ENCODE measurements around the gene SKIC3. TPM values are rescaled to one million over a fixed set of nuclear protein-coding genes. Genes with fewer than 3 reads are reported as not detected.

The SKIC3 gene
- total RNA-seq, 1 donor = 177 TPM

DNA sequence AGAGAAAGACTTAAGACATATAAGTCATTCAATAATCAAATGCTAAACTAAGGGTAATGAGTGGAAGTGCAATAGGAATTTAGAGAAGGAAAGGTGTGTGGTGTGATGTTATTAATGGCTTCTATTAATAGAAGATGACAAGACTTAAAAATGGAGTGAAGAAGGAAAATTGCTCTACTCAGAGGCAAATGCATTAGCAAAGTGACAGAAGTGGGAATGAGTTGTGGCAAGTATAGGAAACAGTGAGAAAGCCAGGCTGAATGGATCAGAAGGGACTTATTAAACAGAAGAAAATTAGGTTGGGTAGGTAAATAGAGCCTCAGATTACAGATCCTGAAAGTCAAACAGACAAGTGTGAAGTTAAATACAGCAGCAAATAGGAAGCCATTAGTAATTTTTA lies 5.7 kb downstream of the SKIC3 start:
- peaks cover 86% of the 10 kb centered on the region for H3K79me2 ChIP-seq (ENCODE audit: insufficient read depth, low read length)
- H3K27me3 ChIP-seq (ENCODE audit: insufficient read depth, low read length) = no peaks in the 10 kb centered on the region
- H3K4me2 ChIP-seq (ENCODE audit: insufficient read depth, low read length) = no peak overlapping the region
- DNase-seq (ENCODE audit: insufficient read length, low spot score, missing footprints) = no peak
- H3K4me1 ChIP-seq (ENCODE audit: insufficient read depth, low read length) = peaks cover 4% of the 10 kb centered on the region
- H4K20me1 ChIP-seq (ENCODE audit: insufficient read depth, low read length) = peaks cover under 1% of the 10 kb centered on the region
- H3K36me3 ChIP-seq (ENCODE audit: insufficient read depth, low read length) = peaks cover 62% of the 10 kb centered on the region
- H3K9me3 ChIP-seq (ENCODE audit: low read depth, low read length) = no peaks in the 10 kb centered on the region
- H3K4me3 ChIP-seq (ENCODE audit: insufficient read depth, low read length) = no peak overlapping the region
- H2AFZ ChIP-seq (ENCODE audit: low read length) = no peak overlapping the region
- H3K27ac ChIP-seq (ENCODE audit: low read depth, low read length) = no peak overlapping the region
- no peak for TF ChIP-seq CTCF (IDR thresholded peaks at IDR 0.05; ENCODE audit: extremely low read depth, low read depth, low read length)

DNA sequence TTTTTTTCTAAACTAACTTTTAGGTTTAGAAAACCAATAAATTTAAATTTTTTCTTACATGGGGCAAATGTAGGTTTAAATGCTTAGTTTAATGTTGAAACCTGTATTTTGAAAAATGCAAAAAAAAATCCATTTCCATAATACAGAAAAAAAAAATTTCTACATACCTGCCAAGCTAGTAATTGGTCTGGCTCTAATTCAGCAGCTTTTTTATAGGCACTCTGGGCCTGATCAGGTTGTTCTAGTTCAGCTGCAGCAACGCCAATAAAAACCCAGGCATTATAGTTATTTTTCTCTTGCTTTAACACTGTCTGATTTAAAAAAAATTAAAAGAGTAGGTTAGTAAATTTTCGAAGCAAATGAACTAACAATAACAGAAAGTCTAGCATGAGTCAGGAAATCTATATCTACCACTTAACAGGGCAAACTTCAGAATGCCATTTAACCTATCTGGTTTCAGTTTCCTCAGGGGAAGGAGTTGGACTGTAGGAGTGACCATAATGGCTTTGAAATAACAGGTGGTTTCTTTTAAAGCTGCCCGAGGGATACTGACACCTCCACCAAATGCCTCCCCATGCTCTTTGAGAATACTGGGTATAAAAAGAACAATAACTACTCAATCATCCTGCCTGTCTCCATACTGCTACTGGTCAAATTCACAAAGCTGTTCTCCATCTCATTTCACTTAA lies 11.6 kb downstream of the SKIC3 start:
- Histone ChIP-seq H3K27ac (ENCODE audit: low read depth, low read length) (no peak overlapping the region), H3K79me2 (ENCODE audit: insufficient read depth, low read length) (peaks cover 56% of the 10 kb centered on the region), H3K4me3 (ENCODE audit: insufficient read depth, low read length) (no peak overlapping the region), H4K20me1 (ENCODE audit: insufficient read depth, low read length) (peaks cover 7% of the 10 kb centered on the region), H3K9me3 (ENCODE audit: low read depth, low read length) (no peaks in the 10 kb centered on the region), H3K27me3 (ENCODE audit: insufficient read depth, low read length) (no peaks in the 10 kb centered on the region), H3K4me1 (ENCODE audit: insufficient read depth, low read length) (peaks cover 4% of the 10 kb centered on the region), H3K4me2 (ENCODE audit: insufficient read depth, low read length) (peak overlapping the region; percentile 32), H3K36me3 (ENCODE audit: insufficient read depth, low read length) (peaks cover 70% of the 10 kb centered on the region), H2AFZ (ENCODE audit: low read length) (no peak overlapping the region)
- TF ChIP-seq CTCF (IDR thresholded peaks at IDR 0.05; ENCODE audit: extremely low read depth, low read depth, low read length) = no peak
- DNase-seq (ENCODE audit: insufficient read length, low spot score, missing footprints) = no peak

- Histone ChIP-seq H3K27me3 (ENCODE audit: insufficient read depth, low read length) (no peaks in the 10 kb centered on the region), H3K4me3 (ENCODE audit: insufficient read depth, low read length) (no peak overlapping the region), H3K79me2 (ENCODE audit: insufficient read depth, low read length) (peaks cover 35% of the 10 kb centered on the region), H3K36me3 (ENCODE audit: insufficient read depth, low read length) (peaks cover 36% of the 10 kb centered on the region), H4K20me1 (ENCODE audit: insufficient read depth, low read length) (peaks cover under 1% of the 10 kb centered on the region), H3K4me1 (ENCODE audit: insufficient read depth, low read length) (peaks cover 9% of the 10 kb centered on the region), H3K27ac (ENCODE audit: low read depth, low read length) (no peak overlapping the region), H2AFZ (ENCODE audit: low read length) (no peak overlapping the region), H3K4me2 (ENCODE audit: insufficient read depth, low read length) (no peak overlapping the region), H3K9me3 (ENCODE audit: low read depth, low read length) (no peaks in the 10 kb centered on the region)
- no peak for DNase-seq (ENCODE audit: insufficient read length, low spot score, missing footprints)
- no peak for TF ChIP-seq CTCF (IDR thresholded peaks at IDR 0.05; ENCODE audit: extremely low read depth, low read depth, low read length)
Observed at GRCh38 chr5:95537501-95537900, 17.3 kb downstream of the SKIC3 start.

- peaks cover 23% of the 10 kb centered on the region for H3K36me3 ChIP-seq (ENCODE audit: insufficient read depth, low read length)
- DNase-seq (ENCODE audit: insufficient read length, low spot score, missing footprints) = no peak
Observed at GRCh38 chr5:95533761-95534160, 21.0 kb downstream of the SKIC3 start.

More at GRCh38 chr5:95533761-95534160, 21.0 kb downstream of the SKIC3 start:
- no peak for TF ChIP-seq CTCF (IDR thresholded peaks at IDR 0.05; ENCODE audit: extremely low read depth, low read depth, low read length)
- Histone ChIP-seq H3K4me1 (ENCODE audit: insufficient read depth, low read length) (peaks cover 28% of the 10 kb centered on the region), H2AFZ (ENCODE audit: low read length) (no peak overlapping the region), H3K4me2 (ENCODE audit: insufficient read depth, low read length) (no peak overlapping the region), H3K9me3 (ENCODE audit: low read depth, low read length) (no peaks in the 10 kb centered on the region), H3K79me2 (ENCODE audit: insufficient read depth, low read length) (peaks cover 40% of the 10 kb centered on the region), H3K4me3 (ENCODE audit: insufficient read depth, low read length) (no peak overlapping the region), H3K27ac (ENCODE audit: low read depth, low read length) (peak overlapping the region; percentile 43), H3K27me3 (ENCODE audit: insufficient read depth, low read length) (no peaks in the 10 kb centered on the region), H4K20me1 (ENCODE audit: insufficient read depth, low read length) (no peaks in the 10 kb centered on the region)
